ENCODE data around the gene GIMAP8. TPM values are rescaled to one million over a fixed set of nuclear protein-coding genes. Genes with fewer than 3 reads are reported as not detected.
A peak's percentile ranks its signal among the peaks of the same experiment; 100 is the strongest.

The GIMAP8 gene
- total RNA-seq, 4 donors from 2014 or later = 0.38 to 12.2 (median 2.4) TPM

GRCh38 chr7:150402671-150403321, 47.6 kb upstream of the GIMAP8 start:
- TF ChIP-seq CTCF (IDR thresholded peaks at IDR 0.05) = no peak
- TF ChIP-seq POLR2A (IDR thresholded peaks at IDR 0.05) = no peak
- 78 to 92% methylated on average over 5 to 8 of the region's 13 CpGs for WGBS, 2 donors
- H3K4me3 ChIP-seq = no peak overlapping the region
- intact Hi-C loops (cut with DNase I) = no loop called here
- H3K36me3 ChIP-seq = peaks cover 0 to 16% (median 2%) of the 10 kb centered on the region in 3 donors
- no peak for DNase-seq
- no peak overlapping the region for H3K27ac ChIP-seq
- no peaks in the 10 kb centered on the region for H3K9me3 ChIP-seq
- peaks cover 24 to 55% (median 28%) of the 10 kb centered on the region in 3 donors for H3K4me1 ChIP-seq
- no peaks in the 10 kb centered on the region for H3K27me3 ChIP-seq

GRCh38 chr7:150403376-150404171, 46.9 kb upstream of the GIMAP8 start:
- Histone ChIP-seq H3K27me3 (no peaks in the 10 kb centered on the region), H3K9me3 (no peaks in the 10 kb centered on the region), H3K36me3 (peaks cover 0 to 16% (median 0%) of the 10 kb centered on the region in 3 donors), H3K4me3 (no peak overlapping the region), H3K27ac (peak overlapping the region in 3 of 4 donors; percentile 88 to 94 (median 92)), H3K4me1 (peaks cover 24 to 55% (median 28%) of the 10 kb centered on the region in 3 donors)
- WGBS, 2 donors = 74 to 81% methylated on average over 5 to 11 of the region's 13 CpGs
- no peak for DNase-seq
- TF ChIP-seq CTCF (IDR thresholded peaks at IDR 0.05) (no peak), POLR2A (IDR thresholded peaks at IDR 0.05) (no peak)
- intact Hi-C loops (cut with DNase I) = no loop called here

- no peak for DNase-seq
- H3K27me3 ChIP-seq = no peaks in the 10 kb centered on the region
- peak overlapping the region; percentile 47 to 78 (median 74) for H3K4me3 ChIP-seq
- H3K27ac ChIP-seq = peak overlapping the region; percentile 84 to 94 (median 90)
- no peaks in the 10 kb centered on the region for H3K9me3 ChIP-seq
- H3K36me3 ChIP-seq = peaks cover 0 to 14% (median 0%) of the 10 kb centered on the region in 3 donors
- no peak for TF ChIP-seq CTCF (IDR thresholded peaks at IDR 0.05)
- intact Hi-C loops (cut with DNase I) = no loop called here
- H3K4me1 ChIP-seq = peaks cover 24 to 55% (median 28%) of the 10 kb centered on the region in 3 donors
- 32 to 34% methylated on average over 16 of the region's 16 CpGs for WGBS, 2 donors
Observed at GRCh38 chr7:150404172-150404804, 46.1 kb upstream of the GIMAP8 start.

GRCh38 chr7:150404805-150405583, 45.4 kb upstream of the GIMAP8 start:
- Histone ChIP-seq H3K36me3 (peaks cover 0 to 14% (median 0%) of the 10 kb centered on the region in 3 donors), H3K4me3 (peak overlapping the region; percentile 47 to 78 (median 74)), H3K4me1 (peaks cover 24 to 48% (median 24%) of the 10 kb centered on the region in 3 donors), H3K27me3 (no peaks in the 10 kb centered on the region), H3K27ac (peak overlapping the region; percentile 84 to 94 (median 90)), H3K9me3 (no peaks in the 10 kb centered on the region)
- WGBS, 2 donors = 0 to 2% methylated on average over 3 to 17 of the region's 86 CpGs
- intact Hi-C loops (cut with DNase I) = no loop called here
- TF ChIP-seq CTCF (IDR thresholded peaks at IDR 0.05) (peak in 4 of 6 experiments; percentile 13 to 31 (median 15)), POLR2A (IDR thresholded peaks at IDR 0.05) (peak in 2 of 4 donors; percentile 81 to 88)
- peak; percentile 40 for DNase-seq
